ENCODE data around the gene CUL4A.
"Not testable (repeated sequence)": the region's sequence is repeated elsewhere in the genome, so short reads cannot be mapped to it uniquely, and the experiment has no call there.

Gene CUL4A

GRCh38 chr13:113239986-113240385 is 30.6 kb downstream of the CUL4A start:
- no peak for DNase-seq

DNA sequence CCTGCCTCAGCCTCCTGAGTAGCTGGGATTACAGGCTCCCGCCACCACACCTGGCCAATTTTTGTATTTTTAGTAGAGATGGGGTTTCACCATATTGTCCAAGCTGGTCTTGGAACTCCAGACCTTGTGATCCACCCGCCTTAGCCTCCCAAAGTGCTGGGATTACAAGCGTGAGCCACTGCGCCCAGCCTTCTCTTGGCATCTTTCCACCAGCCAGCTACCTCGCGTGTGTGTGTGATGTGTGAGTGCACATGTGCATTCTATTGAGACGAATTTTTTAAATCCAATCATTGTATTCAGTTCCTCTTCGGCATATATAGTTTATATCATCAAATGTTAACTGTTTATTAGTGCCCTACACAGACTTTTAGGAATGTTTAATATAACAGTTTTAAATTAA is 32.2 kb downstream of the CUL4A start:
- DNase-seq, result not testable (repeated sequence)

- DNase-seq, result no peak
These were observed 34.4 kb downstream of the CUL4A start for GRCh38 chr13:113243847-113244246.

DNA sequence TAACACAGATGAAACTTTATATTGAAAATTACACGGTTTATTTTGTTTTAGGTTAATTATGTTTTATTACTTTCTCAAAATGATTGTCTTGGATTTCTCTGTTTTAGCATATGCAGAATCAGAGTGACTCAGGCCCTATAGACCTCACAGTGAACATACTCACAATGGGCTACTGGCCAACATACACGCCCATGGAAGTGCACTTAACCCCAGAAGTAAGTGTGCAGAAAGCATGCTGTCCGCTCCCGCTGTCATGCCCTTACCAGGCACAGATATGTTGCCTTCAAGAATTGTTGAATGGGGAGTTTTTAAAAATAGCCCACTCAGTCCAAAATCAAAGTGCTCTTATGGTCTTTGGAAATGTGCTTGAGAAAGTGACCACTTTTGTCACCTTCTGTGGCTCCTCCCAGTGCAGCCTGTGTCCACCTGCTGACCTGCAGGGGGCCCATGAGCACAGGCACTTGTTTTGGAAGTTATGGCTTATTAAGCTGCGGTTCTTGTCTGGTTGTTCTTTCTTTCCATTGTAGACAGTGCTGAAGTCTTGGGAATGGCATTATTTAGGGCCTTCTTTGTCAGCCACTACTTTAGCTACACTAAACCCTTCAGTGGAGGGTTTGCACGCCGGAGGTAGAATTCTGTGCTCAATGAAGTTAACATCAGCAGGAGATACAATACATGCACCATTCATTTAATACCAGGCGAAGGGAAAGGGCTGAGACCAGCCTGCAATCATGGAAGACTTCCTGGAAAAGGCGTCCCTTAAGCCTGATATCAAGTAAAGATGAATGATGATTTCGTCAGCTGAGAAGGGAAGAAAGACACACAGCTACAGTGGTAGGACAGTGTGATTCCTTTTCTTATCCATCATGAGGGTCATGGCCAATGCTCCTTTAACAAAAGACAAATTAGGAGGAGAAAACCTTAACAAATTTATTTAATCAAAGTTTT is 36.7 kb downstream of the CUL4A start:
- DNase-seq, result no peak

DNA sequence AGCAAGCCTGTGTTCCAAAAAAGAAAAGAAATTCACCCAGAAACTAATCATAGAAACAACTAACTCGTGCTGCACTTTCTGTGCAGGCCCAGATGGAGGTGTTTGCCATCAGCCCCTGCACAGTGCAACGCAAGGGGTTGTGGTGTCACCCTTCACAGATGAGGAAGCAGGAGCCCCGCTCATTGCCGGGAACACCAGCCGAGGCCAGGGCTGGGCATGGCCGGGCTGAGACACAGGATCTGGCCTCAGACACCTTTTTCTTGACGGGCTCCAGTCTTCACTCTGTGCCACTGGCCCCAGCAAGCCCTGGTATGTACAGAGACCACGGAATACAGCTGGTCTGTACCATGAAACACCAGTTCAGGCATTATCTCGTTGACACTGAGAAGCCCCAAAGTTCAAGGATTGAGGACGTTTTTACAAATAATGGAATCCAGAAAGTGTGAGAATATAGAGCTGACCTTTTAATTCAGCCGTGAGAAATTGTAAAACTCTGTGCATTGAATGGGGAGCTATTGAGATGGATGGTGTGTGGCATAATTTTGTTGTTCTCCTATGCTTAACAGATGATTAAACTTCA is 43.2 kb downstream of the CUL4A start:
- no peak for DNase-seq

DNA sequence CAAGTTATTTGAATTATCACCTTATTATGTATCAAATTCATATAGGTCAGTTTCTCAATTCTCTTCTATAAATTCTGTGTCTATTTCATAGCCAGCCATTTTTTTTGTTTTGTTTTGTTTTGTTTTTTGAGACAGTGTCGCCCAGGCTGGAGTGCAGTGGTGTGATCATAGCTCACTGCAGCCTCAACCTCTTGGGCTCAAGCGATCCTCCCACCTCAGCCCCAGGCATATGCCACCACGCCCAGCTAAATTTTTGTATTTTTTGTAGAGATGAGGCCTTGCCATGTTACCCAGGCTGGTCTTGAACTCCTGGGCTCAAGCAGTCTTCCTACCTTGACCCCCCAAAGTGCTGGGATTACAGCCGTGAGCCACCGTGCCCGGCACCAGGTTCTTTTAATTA is 48.5 kb downstream of the CUL4A start:
- DNase-seq, result not testable (repeated sequence)

DNA sequence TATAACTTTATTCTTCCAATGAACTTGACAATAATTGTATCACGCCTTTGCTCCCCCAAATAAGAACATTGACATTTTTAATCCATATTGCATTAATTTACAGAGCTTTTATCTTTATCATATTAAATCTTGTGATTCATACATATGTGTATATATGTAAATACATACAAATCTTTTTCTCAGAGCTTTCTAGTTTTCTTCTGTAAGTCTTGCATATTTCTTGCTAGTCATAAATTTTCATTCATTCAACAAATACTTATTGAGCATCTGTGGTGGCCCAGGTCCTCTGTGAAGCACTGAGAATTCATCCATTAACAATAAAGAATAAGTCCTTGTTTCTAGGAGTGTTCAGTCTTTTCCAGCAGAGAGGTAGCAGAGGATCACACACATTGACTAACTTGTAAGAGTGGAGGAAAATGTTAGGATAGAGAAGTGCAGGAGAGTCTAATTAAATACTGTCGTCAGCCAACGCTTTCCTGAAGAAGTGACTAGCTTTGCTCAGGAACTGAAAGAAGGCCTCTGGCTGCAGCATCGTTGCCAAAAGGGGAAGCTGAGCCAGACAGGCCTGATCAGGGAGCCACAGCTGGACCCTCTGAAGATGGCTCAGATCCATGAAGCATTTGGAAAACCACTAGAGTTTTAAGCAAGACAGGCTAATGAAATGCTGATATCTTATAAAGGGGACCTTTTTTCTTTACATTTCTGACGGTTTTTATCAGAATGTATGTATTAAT is 49.1 kb downstream of the CUL4A start:
- DNase-seq, result no peak

DNA sequence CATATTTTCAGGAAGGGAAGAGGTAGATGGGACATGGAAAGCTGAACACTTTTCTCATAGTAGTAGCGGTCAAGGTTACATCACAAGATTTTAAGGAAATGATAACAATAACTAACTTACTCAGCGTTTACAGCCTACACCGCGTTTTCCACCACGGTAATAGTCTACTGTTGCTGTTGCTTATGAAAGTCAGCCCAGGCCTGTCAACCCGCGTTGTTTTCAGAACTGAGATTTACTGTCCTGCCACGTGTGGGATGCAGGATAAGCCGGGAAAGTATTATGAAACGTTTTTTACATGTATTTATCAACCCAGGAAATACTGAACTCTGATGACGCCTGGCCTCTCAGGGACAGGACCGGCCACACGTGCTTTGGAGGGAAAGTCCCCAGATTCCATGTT is 51.6 kb downstream of the CUL4A start:
- DNase-seq, result no peak

DNA sequence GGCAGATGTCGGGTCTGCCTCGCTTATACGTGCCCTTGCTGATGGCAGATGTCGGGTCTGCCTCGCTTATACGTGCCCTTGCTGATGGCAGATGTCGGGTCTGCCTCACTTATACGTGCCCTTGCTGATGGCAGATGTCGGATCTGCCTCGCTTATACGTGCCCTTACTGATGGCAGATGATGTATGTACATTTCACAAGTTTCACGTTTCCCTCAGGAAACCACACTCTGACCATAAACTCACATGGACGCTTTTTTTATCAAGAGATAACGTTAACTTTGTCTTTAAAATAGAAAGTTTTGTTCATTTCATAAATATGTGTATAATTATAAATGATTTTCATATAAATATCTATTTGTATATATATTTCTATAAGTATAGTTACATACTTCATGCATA is 53.6 kb downstream of the CUL4A start:
- not testable (repeated sequence) for DNase-seq

- DNase-seq, result no peak
These were observed 58.4 kb downstream of the CUL4A start for GRCh38 chr13:113267642-113268405.

GRCh38 chr13:113272031-113272430 is 62.6 kb downstream of the CUL4A start:
- DNase-seq, result no peak

DNA sequence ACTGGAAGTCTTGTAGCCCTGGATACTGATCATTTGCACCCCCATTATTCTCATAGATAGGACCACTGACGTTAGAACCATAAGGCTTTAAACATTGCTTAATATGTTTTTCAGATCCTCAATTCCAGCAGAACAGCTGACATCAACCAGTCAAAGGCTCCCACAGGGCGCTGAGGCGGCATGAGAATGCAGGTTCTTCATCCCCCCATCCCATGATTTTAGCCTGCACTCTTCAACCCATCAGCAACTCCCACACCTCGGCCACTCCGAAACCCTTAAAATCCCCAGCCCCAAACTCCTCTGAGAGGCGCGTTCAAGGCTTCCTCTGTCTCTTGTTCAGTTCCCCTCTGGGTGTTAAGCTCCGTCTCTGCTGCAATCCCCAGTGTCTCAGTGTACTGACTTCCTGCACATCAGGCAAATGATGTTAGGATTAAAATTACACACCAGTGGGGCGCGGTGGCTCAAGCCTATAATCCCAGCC is 63.3 kb downstream of the CUL4A start:
- no peak for DNase-seq

DNA sequence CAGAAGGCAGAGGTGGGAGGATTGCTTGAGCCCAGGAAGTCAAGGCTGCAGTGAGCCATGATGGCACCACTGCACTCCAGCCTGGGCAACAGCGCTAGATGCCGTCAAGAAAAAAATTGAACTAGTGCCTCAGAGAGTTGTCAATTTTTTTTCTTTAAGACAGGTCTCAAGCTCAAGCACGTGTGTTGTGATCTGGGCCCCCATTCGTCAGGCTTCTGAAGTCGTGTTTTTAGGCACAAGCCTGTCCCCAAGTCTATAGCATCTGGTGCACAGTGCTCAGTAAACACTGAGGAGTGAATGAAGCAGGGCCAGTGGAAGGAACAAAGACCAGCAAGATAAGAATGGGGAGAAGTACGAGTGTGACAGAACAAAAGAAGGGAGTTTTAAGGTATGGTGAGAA is 63.9 kb downstream of the CUL4A start:
- no peak for DNase-seq

GRCh38 chr13:113273851-113274590 is 64.6 kb downstream of the CUL4A start:
- DNase-seq, result no peak

- DNase-seq, result no peak
These were observed 65.3 kb downstream of the CUL4A start for GRCh38 chr13:113274721-113275120.

GRCh38 chr13:113275387-113275786 is 66.0 kb downstream of the CUL4A start:
- DNase-seq, result peak; percentile 43

GRCh38 chr13:113280126-113280525 is 70.7 kb downstream of the CUL4A start:
- no peak for DNase-seq

GRCh38 chr13:113283904-113284303 is 74.5 kb downstream of the CUL4A start:
- no peak for DNase-seq

DNA sequence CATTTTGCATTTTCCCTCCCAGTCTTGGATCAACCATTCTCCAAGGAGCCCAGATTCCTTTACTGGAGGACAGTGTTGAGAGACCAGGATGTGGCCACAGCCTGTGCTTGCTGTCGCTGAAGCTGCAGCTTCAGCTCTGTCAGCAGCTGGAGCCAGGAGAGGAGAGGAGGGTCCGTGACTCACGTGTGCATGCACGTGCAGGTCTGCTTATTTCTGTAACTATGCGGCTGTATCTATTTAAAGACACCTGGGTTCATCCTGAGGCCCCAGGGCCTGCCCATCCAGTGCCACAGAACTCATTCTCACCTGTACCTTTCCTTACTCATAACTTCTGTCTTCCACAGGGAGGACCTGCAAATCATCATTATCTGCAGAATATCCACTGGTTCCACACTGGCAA is 79.5 kb downstream of the CUL4A start:
- DNase-seq, result no peak

- no peak for DNase-seq
These were observed 81.7 kb downstream of the CUL4A start for GRCh38 chr13:113291129-113291528.

GRCh38 chr13:113292021-113292862 is 82.8 kb downstream of the CUL4A start:
- DNase-seq, result peak; percentile 19
